Measurements from ENCODE around the gene FCRL4.

Gene FCRL4

DNA sequence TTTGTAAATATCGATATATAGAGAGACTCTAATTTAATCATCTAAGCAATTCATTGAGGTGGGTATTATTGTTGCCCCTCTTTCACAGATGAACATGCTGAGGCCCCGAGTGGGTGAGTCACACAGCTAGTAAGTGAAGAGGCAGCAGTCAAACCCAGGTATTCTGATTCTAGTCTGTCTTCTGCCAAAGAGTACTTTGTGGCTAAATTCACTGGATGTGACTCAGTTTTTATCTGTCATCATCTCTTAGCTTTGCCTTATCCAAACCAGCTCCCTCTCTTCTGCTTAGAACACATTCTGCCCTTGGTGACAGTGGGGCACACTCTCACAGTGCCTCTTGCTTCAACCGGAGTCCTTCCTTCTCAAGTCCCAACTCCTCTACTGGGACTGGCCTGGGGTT is 57.0 kb downstream of the FCRL4 start:
- in situ Hi-C loops (cut with HindIII; ENCODE audit: low sequenced_read_pairs): no loop called here

DNA sequence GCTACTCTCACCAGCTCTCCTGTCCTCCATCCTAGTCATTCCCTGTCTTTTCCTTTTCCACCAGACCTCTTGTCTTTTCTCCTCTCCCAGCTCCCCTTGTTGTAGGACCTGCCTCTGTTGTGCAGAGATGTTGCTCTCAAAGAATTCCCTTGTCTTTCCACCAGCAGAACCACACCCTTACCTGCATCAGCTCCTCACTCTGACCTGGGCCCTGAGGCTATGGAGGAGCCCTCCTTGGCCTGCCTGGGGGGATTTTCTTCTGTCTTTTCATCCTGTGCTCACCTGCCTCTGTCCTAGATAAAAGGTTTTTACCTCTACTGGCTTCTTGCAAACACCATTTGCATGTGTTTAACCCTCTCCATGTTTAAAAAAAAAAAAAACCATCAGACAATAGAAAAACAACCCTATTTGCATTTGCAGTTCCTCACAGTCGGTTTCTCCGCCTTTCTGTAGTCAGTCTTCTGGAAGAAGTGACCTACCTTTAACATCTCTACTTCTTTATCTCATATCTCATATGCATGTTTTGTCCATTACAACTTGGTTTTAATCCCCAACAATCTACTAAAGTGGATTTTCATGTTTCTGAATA is 57.6 kb downstream of the FCRL4 start:
- TF ChIP-seq, protein P1, sequence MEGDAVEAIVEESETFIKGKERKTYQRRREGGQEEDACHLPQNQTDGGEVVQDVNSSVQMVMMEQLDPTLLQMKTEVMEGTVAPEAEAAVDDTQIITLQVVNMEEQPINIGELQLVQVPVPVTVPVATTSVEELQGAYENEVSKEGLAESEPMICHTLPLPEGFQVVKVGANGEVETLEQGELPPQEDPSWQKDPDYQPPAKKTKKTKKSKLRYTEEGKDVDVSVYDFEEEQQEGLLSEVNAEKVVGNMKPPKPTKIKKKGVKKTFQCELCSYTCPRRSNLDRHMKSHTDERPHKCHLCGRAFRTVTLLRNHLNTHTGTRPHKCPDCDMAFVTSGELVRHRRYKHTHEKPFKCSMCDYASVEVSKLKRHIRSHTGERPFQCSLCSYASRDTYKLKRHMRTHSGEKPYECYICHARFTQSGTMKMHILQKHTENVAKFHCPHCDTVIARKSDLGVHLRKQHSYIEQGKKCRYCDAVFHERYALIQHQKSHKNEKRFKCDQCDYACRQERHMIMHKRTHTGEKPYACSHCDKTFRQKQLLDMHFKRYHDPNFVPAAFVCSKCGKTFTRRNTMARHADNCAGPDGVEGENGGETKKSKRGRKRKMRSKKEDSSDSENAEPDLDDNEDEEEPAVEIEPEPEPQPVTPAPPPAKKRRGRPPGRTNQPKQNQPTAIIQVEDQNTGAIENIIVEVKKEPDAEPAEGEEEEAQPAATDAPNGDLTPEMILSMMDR (IDR thresholded peaks at IDR 0.05; ENCODE audit: low read depth, low read length): no peak
- no peak for DNase-seq (ENCODE audit: low read depth, low spot score)

More for the DNA sequence above, 57.0 kb downstream of the FCRL4 start:
- no peak for DNase-seq (ENCODE audit: low read depth, low spot score)
- H3K4me3 ChIP-seq (ENCODE audit: low read depth, low read length): no peak overlapping the region
- TF ChIP-seq, protein P1 (IDR thresholded peaks at IDR 0.05; ENCODE audit: low read depth, low read length): no peak

DNA sequence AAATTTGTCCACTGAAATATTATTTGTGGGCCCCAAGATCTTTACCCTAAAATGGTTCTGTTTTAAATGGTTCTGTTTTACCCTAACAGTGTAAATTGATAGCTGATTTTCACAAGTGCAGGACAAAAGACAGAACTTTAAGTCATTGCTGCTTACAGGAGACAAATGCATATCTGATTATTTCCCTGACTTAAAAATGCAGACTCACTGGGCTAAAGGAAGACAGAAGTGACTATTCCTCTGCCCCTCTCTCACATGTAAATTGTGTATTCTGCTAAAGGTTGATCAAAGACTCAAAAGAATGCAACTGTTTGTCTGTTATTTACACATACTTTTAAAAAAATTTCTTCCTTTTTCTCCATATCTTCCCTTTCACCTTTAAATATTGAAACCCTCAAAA is 58.3 kb downstream of the FCRL4 start:
- H3K4me3 ChIP-seq (ENCODE audit: low read depth, low read length): no peak overlapping the region
- no peak for DNase-seq (ENCODE audit: low read depth, low spot score)
- TF ChIP-seq, protein P1 (IDR thresholded peaks at IDR 0.05; ENCODE audit: low read depth, low read length): no peak
- in situ Hi-C loops (cut with HindIII; ENCODE audit: low sequenced_read_pairs): no loop called here

More for the DNA sequence above, 57.6 kb downstream of the FCRL4 start:
- no peak overlapping the region for H3K4me3 ChIP-seq (ENCODE audit: low read depth, low read length)
- in situ Hi-C loops (cut with HindIII; ENCODE audit: low sequenced_read_pairs): no loop called here

DNA sequence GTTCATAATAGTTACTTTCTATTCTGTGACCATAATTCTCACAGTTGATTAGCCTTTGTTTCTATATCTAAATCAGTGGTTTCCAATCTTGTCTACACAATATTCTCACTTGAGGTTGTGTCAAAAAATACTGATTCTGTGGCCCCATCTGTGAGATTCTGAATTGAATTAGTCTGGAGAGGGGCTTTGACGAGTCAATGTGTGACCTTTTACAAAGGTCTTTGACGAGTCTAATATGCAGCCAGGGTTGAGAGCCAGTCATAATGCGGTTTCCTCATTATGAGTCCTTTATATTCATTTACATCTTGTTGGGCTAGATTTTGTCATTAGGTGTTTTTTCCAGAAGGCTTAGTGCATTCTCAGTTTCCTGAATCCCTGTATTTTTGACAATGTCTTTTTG is 65.3 kb downstream of the FCRL4 start:
- TF ChIP-seq, protein P1 (IDR thresholded peaks at IDR 0.05; ENCODE audit: low read depth, low read length): no peak
- in situ Hi-C loops (cut with HindIII; ENCODE audit: low sequenced_read_pairs): no loop called here
- no peak for DNase-seq (ENCODE audit: low read depth, low spot score)
- H3K4me3 ChIP-seq (ENCODE audit: low read depth, low read length): no peak overlapping the region

DNA sequence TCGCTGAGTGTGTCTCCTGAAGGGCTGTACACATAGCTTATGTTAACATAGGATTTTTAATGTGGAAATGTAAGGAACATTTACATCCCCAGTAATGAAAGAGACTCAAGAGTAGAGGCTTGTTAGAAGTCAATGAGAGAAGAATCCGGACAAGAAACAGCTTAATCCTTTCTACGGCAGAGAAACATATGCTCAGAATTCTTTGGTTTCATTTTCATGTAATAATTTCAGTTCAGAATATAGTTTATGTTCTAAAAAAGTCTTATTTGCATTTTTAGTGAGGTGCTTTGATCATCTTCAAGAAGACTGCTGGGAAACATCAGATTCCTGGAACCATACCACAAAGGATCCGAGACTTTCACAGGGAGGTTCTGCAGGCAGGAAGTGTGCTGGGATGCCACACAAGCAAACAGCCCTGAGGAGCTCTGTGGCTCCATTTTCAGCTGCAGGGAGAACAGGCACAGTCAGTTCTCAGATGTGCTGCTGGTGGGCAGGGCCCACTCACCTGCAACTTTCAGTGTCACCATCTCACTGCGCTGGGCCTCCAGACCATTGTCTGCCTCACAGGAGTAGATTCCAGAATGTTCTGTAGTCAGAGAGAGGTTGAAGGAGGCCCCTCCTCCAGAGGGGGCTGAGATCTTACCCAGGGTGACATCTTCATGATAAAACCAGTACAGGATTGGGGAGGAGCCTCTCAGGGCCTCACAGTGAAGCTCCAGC is 74.0 kb downstream of the FCRL4 start:
- no peak overlapping the region for H3K4me3 ChIP-seq (ENCODE audit: low read depth, low read length)
- TF ChIP-seq, protein P1 (IDR thresholded peaks at IDR 0.05; ENCODE audit: low read depth, low read length): no peak
- no peak for DNase-seq (ENCODE audit: low read depth, low spot score)
- in situ Hi-C loops (cut with HindIII; ENCODE audit: low sequenced_read_pairs): no loop called here

Measured in astrocyte of the spinal cord (primary cell).